HepG2 (cell line): ENCODE results near the gene HINT2. TPM values are rescaled to one million over a fixed set of nuclear protein-coding genes. Genes with fewer than 3 reads are reported as not detected.
A peak's percentile ranks its signal among the peaks of the same experiment; 100 is the strongest.

ENCODE experiments used
- BHLHE40 ChIP-seq: IDR thresholded peaks from 2 replicates; pipeline ENCODE4 v1.6.1; 2011; ENCODE audit warnings: low read length, improper control_type of control experiment
- BORCS8-MEF2B ChIP-seq: sonication (generic); formaldehyde crosslinking; IDR thresholded peaks from 2 replicates; pipeline ENCODE4 v1.8.0; 2022; ENCODE audit warnings: mild to moderate bottlenecking, missing genetic modification reagents
- HMG20B ChIP-seq: conservative IDR thresholded peaks from 2 replicates; pipeline ENCODE4 v1.6.1; 2016; ENCODE audit warnings: missing genetic modification reagents, missing compliant biosample characterization
- HMGA1 ChIP-seq: sonication (generic); formaldehyde crosslinking; conservative IDR thresholded peaks from 2 replicates; pipeline ENCODE4 v1.4.0; 2020; ENCODE audit warnings: missing genetic modification reagents
- MIER2 ChIP-seq: IDR thresholded peaks from 2 replicates; pipeline ENCODE4 v1.6.1; 2016; ENCODE audit warnings: missing biosample characterization, missing genetic modification reagents
- NONO ChIP-seq, 2 experiments: fragments of 450-650 bp in 1 of 2; sonication (generic) in 1 of 2; formaldehyde crosslinking in 1 of 2; IDR thresholded peaks in 1 of 2; conservative IDR thresholded peaks in 1 of 2; 2 replicates each; pipeline versions ENCODE4 v1.6.1 to v1.8.0; 2017 to 2022; ENCODE audit warnings: mild to moderate bottlenecking in 1 of 2, missing genetic modification reagents in 1 of 2, moderate library complexity in 1 of 2
- NR1H2 ChIP-seq: sonication (generic); formaldehyde crosslinking; IDR thresholded peaks from 2 replicates; pipeline ENCODE4 v1.8.1; 2022; ENCODE audit warnings: low read depth, missing genetic modification reagents, borderline replicate concordance
- NRL ChIP-seq: sonication (generic); formaldehyde crosslinking; IDR thresholded peaks from 2 replicates; pipeline ENCODE4 v1.5.0; 2020; ENCODE audit warnings: missing genetic modification reagents, mild to moderate bottlenecking, moderate library complexity, borderline replicate concordance
- PRMT3 ChIP-seq: sonication (generic); formaldehyde crosslinking; IDR thresholded peaks from 2 replicates; pipeline ENCODE4 v1.8.1; 2022; ENCODE audit warnings: low read depth, mild to moderate bottlenecking, moderate library complexity, missing genetic modification reagents, borderline replicate concordance
- SP1 ChIP-seq, 2 experiments: fragments of 450-650 bp in 1 of 2; sonication (generic) in 1 of 2; formaldehyde crosslinking in 1 of 2; IDR thresholded peaks; 2 replicates each; pipeline versions ENCODE4 v1.4.0 to v1.6.1; 2016 to 2020; ENCODE audit warnings: missing genetic modification reagents in 1 of 2
- TBX3 ChIP-seq: fragments of 450-650 bp; IDR thresholded peaks from 2 replicates; pipeline ENCODE4 v1.6.1; 2017; ENCODE audit warnings: antibody characterized with exemption, mild to moderate bottlenecking, inconsistent platforms, borderline replicate concordance
- TGIF2 ChIP-seq: IDR thresholded peaks from 2 replicates; pipeline ENCODE4 v1.6.1; 2016; ENCODE audit warnings: control low read depth, missing compliant biosample characterization
- ZMYM2 ChIP-seq: sonication (generic); formaldehyde crosslinking; IDR thresholded peaks from 2 replicates; pipeline ENCODE4 v1.8.0; 2022; ENCODE audit warnings: mild to moderate bottlenecking, missing genetic modification reagents
- ZNF331 ChIP-seq: sonication (generic); formaldehyde crosslinking; IDR thresholded peaks from 2 replicates; pipeline ENCODE4 v1.4.0; 2020; ENCODE audit warnings: missing genetic modification reagents
- ZNF354B ChIP-seq: sonication (generic); formaldehyde crosslinking; IDR thresholded peaks from 2 replicates; pipeline ENCODE4 v1.8.0; 2022; ENCODE audit warnings: mild to moderate bottlenecking, missing genetic modification reagents
- ZNF570 ChIP-seq: sonication (generic); formaldehyde crosslinking; IDR thresholded peaks from 2 replicates; pipeline ENCODE4 v1.4.0; 2020; ENCODE audit warnings: mild to moderate bottlenecking, missing genetic modification reagents, borderline replicate concordance
- ZNF773 ChIP-seq: sonication (generic); formaldehyde crosslinking; IDR thresholded peaks from 2 replicates; pipeline ENCODE4 v1.4.0; 2020; ENCODE audit warnings: missing genetic modification reagents, borderline replicate concordance
- polyA plus RNA-seq, 8 experiments: library from polyadenylated mRNA; depleted of rRNA in 3 of 8; stranded (reverse) in 7 of 8; unstranded in 1 of 8; fragments of >200 nt; fragmentation: Illumina TruSeq in 4 of 8; extraction: Trizol in 4 of 8; gene quantifications; 2 replicates each; pipeline versions ENCODE4 v1.2.1 to v1.2.3, GENCODE V29; 2011 to 2016; ENCODE audit warnings: low read depth in 4 of 8, missing spikeins in 1 of 8, mixed read lengths in 1 of 8; ENCODE audit not compliant: insufficient read depth in 1 of 8
- total RNA-seq, 5 experiments: library from RNA; depleted of rRNA; stranded (reverse); fragments of >200 nt; fragmentation: Illumina TruSeq; extraction: Trizol; gene quantifications; 2 replicates each; pipeline ENCODE4 v1.2.3, GENCODE V29; 2016; ENCODE audit warnings: low read depth in 1 of 5
- TF ChIP-seq, protein P1 (sequence below): sonication (generic); formaldehyde crosslinking; IDR thresholded peaks from 2 replicates; pipeline ENCODE4 v1.4.0; 2020; ENCODE audit warnings: missing genetic modification reagents
- TF ChIP-seq, protein P2 (sequence below): IDR thresholded peaks from 2 replicates; pipeline ENCODE4 v1.6.1; 2016; ENCODE audit warnings: missing genetic modification reagents, missing compliant biosample characterization
- TF ChIP-seq, protein P3 (sequence below): sonication (generic); formaldehyde crosslinking; IDR thresholded peaks from 2 replicates; pipeline ENCODE4 v1.4.0; 2020; ENCODE audit warnings: mild to moderate bottlenecking, missing genetic modification reagents
- TF ChIP-seq, protein P4 (sequence below): sonication (generic); formaldehyde crosslinking; IDR thresholded peaks from 2 replicates; pipeline ENCODE4 v1.4.0; 2020; ENCODE audit warnings: missing genetic modification reagents, low read depth, mild to moderate bottlenecking, borderline replicate concordance

The HINT2 gene
- total and polyA plus RNA-seq, 2 of the 13 experiments (the other 11 are each of a cell fraction or from before 2014, with no cell fraction given) = 37.9 to 56.2 TPM

DNA sequence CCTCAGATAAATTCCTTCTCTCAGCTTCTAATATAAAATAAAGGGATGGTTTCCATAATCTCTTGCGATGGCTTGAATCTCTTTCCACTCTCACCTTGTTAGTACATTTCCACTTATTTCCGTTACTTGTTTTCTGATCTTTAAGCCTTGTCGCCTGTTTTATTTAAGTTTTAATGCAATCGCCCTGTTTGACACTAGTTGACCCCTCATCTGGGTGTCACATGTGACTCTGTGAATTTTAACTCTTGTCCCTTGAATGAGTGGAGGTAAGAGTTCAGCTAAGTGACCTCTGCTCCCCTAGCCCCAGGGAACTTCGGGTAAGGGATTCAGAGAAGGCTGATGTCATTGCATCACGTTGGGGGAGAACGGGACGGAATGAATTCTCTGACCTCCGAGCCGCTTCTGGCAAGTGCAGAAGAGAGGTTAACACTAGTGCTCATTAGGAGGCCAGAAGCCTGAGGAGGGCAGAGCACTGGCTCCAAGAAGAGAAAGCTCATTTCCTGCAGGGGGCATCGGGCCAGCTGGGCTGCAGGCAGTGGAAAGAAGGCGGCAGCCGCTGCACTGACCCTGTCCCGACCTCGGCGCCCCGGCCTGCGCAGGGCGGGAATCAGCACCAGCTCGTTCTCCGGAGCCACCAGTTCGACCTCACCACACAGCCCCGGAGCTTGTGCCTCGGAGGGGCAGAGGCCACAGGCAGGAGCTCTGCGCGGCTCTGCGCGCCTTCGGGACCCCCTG lies 569 bp downstream of the HINT2 start (continued):
- TF ChIP-seq, protein P1, sequence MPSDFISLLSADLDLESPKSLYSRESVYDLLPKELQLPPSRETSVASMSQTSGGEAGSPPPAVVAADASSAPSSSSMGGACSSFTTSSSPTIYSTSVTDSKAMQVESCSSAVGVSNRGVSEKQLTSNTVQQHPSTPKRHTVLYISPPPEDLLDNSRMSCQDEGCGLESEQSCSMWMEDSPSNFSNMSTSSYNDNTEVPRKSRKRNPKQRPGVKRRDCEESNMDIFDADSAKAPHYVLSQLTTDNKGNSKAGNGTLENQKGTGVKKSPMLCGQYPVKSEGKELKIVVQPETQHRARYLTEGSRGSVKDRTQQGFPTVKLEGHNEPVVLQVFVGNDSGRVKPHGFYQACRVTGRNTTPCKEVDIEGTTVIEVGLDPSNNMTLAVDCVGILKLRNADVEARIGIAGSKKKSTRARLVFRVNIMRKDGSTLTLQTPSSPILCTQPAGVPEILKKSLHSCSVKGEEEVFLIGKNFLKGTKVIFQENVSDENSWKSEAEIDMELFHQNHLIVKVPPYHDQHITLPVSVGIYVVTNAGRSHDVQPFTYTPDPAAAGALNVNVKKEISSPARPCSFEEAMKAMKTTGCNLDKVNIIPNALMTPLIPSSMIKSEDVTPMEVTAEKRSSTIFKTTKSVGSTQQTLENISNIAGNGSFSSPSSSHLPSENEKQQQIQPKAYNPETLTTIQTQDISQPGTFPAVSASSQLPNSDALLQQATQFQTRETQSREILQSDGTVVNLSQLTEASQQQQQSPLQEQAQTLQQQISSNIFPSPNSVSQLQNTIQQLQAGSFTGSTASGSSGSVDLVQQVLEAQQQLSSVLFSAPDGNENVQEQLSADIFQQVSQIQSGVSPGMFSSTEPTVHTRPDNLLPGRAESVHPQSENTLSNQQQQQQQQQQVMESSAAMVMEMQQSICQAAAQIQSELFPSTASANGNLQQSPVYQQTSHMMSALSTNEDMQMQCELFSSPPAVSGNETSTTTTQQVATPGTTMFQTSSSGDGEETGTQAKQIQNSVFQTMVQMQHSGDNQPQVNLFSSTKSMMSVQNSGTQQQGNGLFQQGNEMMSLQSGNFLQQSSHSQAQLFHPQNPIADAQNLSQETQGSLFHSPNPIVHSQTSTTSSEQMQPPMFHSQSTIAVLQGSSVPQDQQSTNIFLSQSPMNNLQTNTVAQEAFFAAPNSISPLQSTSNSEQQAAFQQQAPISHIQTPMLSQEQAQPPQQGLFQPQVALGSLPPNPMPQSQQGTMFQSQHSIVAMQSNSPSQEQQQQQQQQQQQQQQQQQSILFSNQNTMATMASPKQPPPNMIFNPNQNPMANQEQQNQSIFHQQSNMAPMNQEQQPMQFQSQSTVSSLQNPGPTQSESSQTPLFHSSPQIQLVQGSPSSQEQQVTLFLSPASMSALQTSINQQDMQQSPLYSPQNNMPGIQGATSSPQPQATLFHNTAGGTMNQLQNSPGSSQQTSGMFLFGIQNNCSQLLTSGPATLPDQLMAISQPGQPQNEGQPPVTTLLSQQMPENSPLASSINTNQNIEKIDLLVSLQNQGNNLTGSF (CRISPR knock-in tag) = no peak
- no peak for TF ChIP-seq ZMYM2 (CRISPR knock-in tag)
- peak; percentile 61; the same call in 1 of the 2 replicates for TF ChIP-seq BORCS8-MEF2B (CRISPR knock-in tag)
- TF ChIP-seq TGIF2 (CRISPR knock-in tag) = 0 out of 2 replicates have a peak, but pooled peaks have one; percentile 39
- TF ChIP-seq HMG20B (CRISPR knock-in tag) = 0 out of 2 replicates have a peak, but pooled peaks have one; percentile 12
- TF ChIP-seq SP1 (IDR thresholded peaks at IDR 0.05) = no peak
- no peak for TF ChIP-seq SP1 (CRISPR knock-in tag; IDR thresholded peaks at IDR 0.05)
- TF ChIP-seq, protein P2, sequence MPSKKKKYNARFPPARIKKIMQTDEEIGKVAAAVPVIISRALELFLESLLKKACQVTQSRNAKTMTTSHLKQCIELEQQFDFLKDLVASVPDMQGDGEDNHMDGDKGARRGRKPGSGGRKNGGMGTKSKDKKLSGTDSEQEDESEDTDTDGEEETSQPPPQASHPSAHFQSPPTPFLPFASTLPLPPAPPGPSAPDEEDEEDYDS (CRISPR knock-in tag) = peak; percentile 51; the same call in 1 of the 2 replicates
- TF ChIP-seq MIER2 (CRISPR knock-in tag) = no peak
- no peak for TF ChIP-seq PRMT3 (CRISPR knock-in tag)
- no peak for TF ChIP-seq ZNF354B (CRISPR knock-in tag)
- 0 out of 2 replicates have a peak, but pooled peaks have one; percentile 5 for TF ChIP-seq BHLHE40
- TF ChIP-seq, protein P3, sequence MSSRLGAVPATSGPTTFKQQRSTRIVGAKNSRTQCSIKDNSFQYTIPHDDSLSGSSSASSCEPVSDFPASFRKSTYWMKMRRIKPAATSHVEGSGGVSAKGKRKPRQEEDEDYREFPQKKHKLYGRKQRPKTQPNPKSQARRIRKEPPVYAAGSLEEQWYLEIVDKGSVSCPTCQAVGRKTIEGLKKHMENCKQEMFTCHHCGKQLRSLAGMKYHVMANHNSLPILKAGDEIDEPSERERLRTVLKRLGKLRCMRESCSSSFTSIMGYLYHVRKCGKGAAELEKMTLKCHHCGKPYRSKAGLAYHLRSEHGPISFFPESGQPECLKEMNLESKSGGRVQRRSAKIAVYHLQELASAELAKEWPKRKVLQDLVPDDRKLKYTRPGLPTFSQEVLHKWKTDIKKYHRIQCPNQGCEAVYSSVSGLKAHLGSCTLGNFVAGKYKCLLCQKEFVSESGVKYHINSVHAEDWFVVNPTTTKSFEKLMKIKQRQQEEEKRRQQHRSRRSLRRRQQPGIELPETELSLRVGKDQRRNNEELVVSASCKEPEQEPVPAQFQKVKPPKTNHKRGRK (CRISPR knock-in tag) = no peak
- TF ChIP-seq NONO (IDR thresholded peaks at IDR 0.05) = no peak
- no peak for TF ChIP-seq NONO (CRISPR knock-in tag; conservative IDR thresholded peaks at IDR 0.05)
- TF ChIP-seq NRL (CRISPR knock-in tag) = no peak
- TF ChIP-seq, protein P4, sequence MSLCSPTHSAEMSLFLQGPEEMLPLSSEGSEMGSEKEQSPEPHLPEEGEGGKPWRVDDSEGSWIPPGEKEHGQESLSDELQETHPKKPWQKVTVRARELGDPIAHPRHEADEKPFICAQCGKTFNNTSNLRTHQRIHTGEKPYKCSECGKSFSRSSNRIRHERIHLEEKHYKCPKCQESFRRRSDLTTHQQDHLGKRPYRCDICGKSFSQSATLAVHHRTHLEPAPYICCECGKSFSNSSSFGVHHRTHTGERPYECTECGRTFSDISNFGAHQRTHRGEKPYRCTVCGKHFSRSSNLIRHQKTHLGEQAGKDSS (CRISPR knock-in tag) = peak; percentile 77; the same call in 1 of the 2 replicates
- TF ChIP-seq ZNF570 (CRISPR knock-in tag) = no peak; the same call in 1 of the 2 replicates
- TF ChIP-seq HMGA1 (CRISPR knock-in tag) = no peak
- TF ChIP-seq ZNF773 (CRISPR knock-in tag) = no peak
- TF ChIP-seq TBX3 = no peak
- peak; percentile 60 for TF ChIP-seq ZNF331 (CRISPR knock-in tag)
- TF ChIP-seq NR1H2 (CRISPR knock-in tag) = no peak
